H1 (cell line): ENCODE measurements around the gene BCO2. TPM values are rescaled to one million over a fixed set of nuclear protein-coding genes. Genes with fewer than 3 reads are reported as not detected.

Experiments used
- CTCF ChIA-PET: fragments of 300-600 bp; sonication (Branson Sonifier 250); formaldehyde crosslinking; loops from one replicate; lab custom pipeline; 2021; ENCODE audit not compliant: partially characterized antibody; lab: Charles Lee
- POLR2A ChIA-PET: fragments of 300-600 bp; sonication (Branson Sonifier 250); formaldehyde crosslinking; loops from one replicate; lab custom pipeline; 2021; ENCODE audit warnings: inconsistent platforms; ENCODE audit not compliant: partially characterized antibody; lab: Charles Lee
- DNase-seq, 2 experiments: peaks; one replicate each; pipeline versions ENCODE4 v3.0.0 to v3.0.0-alpha.2; 2010 to 2022; ENCODE audit warnings: low spot score in 2 of 2, low read depth in 1 of 2, mixed read lengths in 1 of 2
- FAIRE-seq: peaks from 2 replicates; lab custom pipeline; 2011; peaks lifted over from hg19 to GRCh38; lab: Jason Lieb, UNC
- H2AFZ ChIP-seq: 2 replicates; pipeline ENCODE4 v1.8.1; 2012; ENCODE audit warnings: low read length, inconsistent platforms
- H2AK5ac ChIP-seq: 2 replicates; pipeline ENCODE4 v1.6.1; 2013; ENCODE audit warnings: low read depth, low read length
- H2BK120ac ChIP-seq: replicated peaks from 2 replicates; pipeline ENCODE3; 2013; ENCODE audit warnings: low read depth, low read length, inconsistent platforms
- H2BK12ac ChIP-seq: 2 replicates; pipeline ENCODE4 v1.6.1; 2013; ENCODE audit warnings: low read depth, low read length
- H2BK15ac ChIP-seq: 2 replicates; pipeline ENCODE4 v1.6.1; 2013; ENCODE audit warnings: low read length
- H2BK20ac ChIP-seq: 2 replicates; pipeline ENCODE4 v1.6.1; 2013; ENCODE audit warnings: low read length
- H2BK5ac ChIP-seq: 2 replicates; pipeline ENCODE4 v1.6.1; 2013; ENCODE audit warnings: low read depth, low read length
- H3K14ac ChIP-seq: 2 replicates; pipeline ENCODE4 v1.6.1; 2013; ENCODE audit warnings: inconsistent platforms; ENCODE audit not compliant: insufficient read length
- H3K18ac ChIP-seq: 2 replicates; pipeline ENCODE4 v1.6.1; 2013; ENCODE audit warnings: low read length; ENCODE audit errors: extremely low read depth
- H3K23ac ChIP-seq: 2 replicates; pipeline ENCODE4 v1.6.1; 2013; ENCODE audit warnings: inconsistent platforms; ENCODE audit not compliant: insufficient read length
- H3K23me2 ChIP-seq: 2 replicates; pipeline ENCODE4 v1.6.1; 2013; ENCODE audit warnings: low read depth, low read length
- H3K27ac ChIP-seq: 2 replicates; pipeline ENCODE4 v1.6.1; 2011; ENCODE audit warnings: low read depth, low read length, inconsistent platforms
- H3K27me3 ChIP-seq, 4 experiments: replicated peaks in 1 of 4; 1 replicate in 1 of 4; 2 replicates in 3 of 4; pipeline versions ENCODE4 v1.6.1 to v1.8.1; 2011 to 2013; ENCODE audit warnings: low read length in 3 of 4, mild to moderate bottlenecking in 3 of 4, inconsistent platforms in 2 of 4, mixed read lengths in 2 of 4, moderate library complexity in 1 of 4; ENCODE audit not compliant: control insufficient read depth in 3 of 4, insufficient read depth in 3 of 4; ENCODE audit errors: extremely low read depth in 1 of 4
- H3K36me3 ChIP-seq, 4 experiments: 2 replicates each; pipeline versions ENCODE4 v1.6.1 to v1.8.1; 2011 to 2013; ENCODE audit warnings: mild to moderate bottlenecking in 4 of 4, low read length in 3 of 4, moderate library complexity in 2 of 4, control low read depth in 1 of 4, inconsistent platforms in 1 of 4; ENCODE audit not compliant: insufficient read depth in 4 of 4, control insufficient read depth in 2 of 4
- H3K4ac ChIP-seq: replicated peaks from 2 replicates; pipeline ENCODE3; 2013; ENCODE audit warnings: low read length, low read depth, mixed read lengths, inconsistent platforms; ENCODE audit not compliant: insufficient read length
- H3K4me1 ChIP-seq, 4 experiments: replicated peaks in 1 of 4; 1 replicate in 1 of 4; 2 replicates in 3 of 4; pipeline versions ENCODE4 v1.6.1 to v1.8.1; 2011 to 2013; ENCODE audit warnings: low read length in 3 of 4, inconsistent platforms in 2 of 4, mixed read lengths in 1 of 4; ENCODE audit not compliant: insufficient read depth in 4 of 4, control insufficient read depth in 3 of 4
- H3K4me2 ChIP-seq, 2 experiments: 2 replicates each; pipeline versions ENCODE4 v1.6.1 to v1.8.1; 2011 to 2013; ENCODE audit warnings: low read depth in 2 of 2, low read length in 2 of 2, control low read depth in 1 of 2, inconsistent platforms in 1 of 2, mild to moderate bottlenecking in 1 of 2; ENCODE audit not compliant: insufficient read depth in 1 of 2
- H3K4me3 ChIP-seq, 4 experiments: fragments of 200-600, 300-600 bp in 1 of 4; sonication (generic), shearing (Covaris generic), sonication (Bioruptor Twin) in 1 of 4; 2 replicates each; pipeline versions ENCODE4 v1.5.1 to v1.8.1; 2011 to 2016; ENCODE audit warnings: low read length in 4 of 4, low read depth in 3 of 4, control low read depth in 2 of 4, inconsistent platforms in 2 of 4, mild to moderate bottlenecking in 2 of 4, mixed read lengths in 1 of 4, moderate library complexity in 1 of 4; ENCODE audit not compliant: insufficient read depth in 2 of 4; ENCODE audit errors: extremely low read depth in 1 of 4
- H3K56ac ChIP-seq: replicated peaks from 2 replicates; pipeline ENCODE3; 2013; ENCODE audit warnings: low read depth, mild to moderate bottlenecking, mixed read lengths, low read length, inconsistent platforms; ENCODE audit not compliant: insufficient read length
- H3K79me1 ChIP-seq: 2 replicates; pipeline ENCODE4 v1.6.1; 2013; ENCODE audit warnings: low read depth, low read length, control low read depth
- H3K79me2 ChIP-seq, 2 experiments: 2 replicates each; pipeline versions ENCODE4 v1.6.1 to v1.8.1; 2012 to 2013; ENCODE audit warnings: low read length in 2 of 2, mild to moderate bottlenecking in 2 of 2, inconsistent platforms in 1 of 2; ENCODE audit not compliant: insufficient read depth in 2 of 2, control insufficient read depth in 1 of 2
- H3K9ac ChIP-seq, 4 experiments: replicated peaks in 1 of 4; 1 replicate in 1 of 4; 2 replicates in 3 of 4; pipeline versions ENCODE4 v1.6.1 to v1.8.1; 2011 to 2013; ENCODE audit warnings: low read depth in 3 of 4, low read length in 3 of 4, control low read depth in 2 of 4, mild to moderate bottlenecking in 2 of 4, moderate library complexity in 2 of 4, inconsistent platforms in 1 of 4; ENCODE audit errors: extremely low read depth in 1 of 4
- H3K9me3 ChIP-seq, 2 experiments: 2 replicates each; pipeline versions ENCODE4 v1.6.1 to v1.8.1; 2012 to 2013; ENCODE audit warnings: mild to moderate bottlenecking in 2 of 2, moderate library complexity in 2 of 2, control low read depth in 1 of 2, inconsistent platforms in 1 of 2, low read depth in 1 of 2, low read length in 1 of 2, mixed read lengths in 1 of 2; ENCODE audit not compliant: insufficient read depth in 2 of 2
- H4K20me1 ChIP-seq, 2 experiments: replicated peaks in 1 of 2; 2 replicates each; pipeline versions ENCODE3 to v1.8.1; 2011 to 2013; ENCODE audit warnings: inconsistent platforms in 2 of 2, low read length in 2 of 2, mild to moderate bottlenecking in 1 of 2; ENCODE audit not compliant: insufficient read depth in 2 of 2, control insufficient read depth in 1 of 2
- H4K5ac ChIP-seq: 2 replicates; pipeline ENCODE4 v1.6.1; 2013; ENCODE audit warnings: low read length, low read depth, mixed read lengths, inconsistent platforms; ENCODE audit not compliant: insufficient read length
- H4K8ac ChIP-seq: 2 replicates; pipeline ENCODE4 v1.8.0; 2013; ENCODE audit warnings: mild to moderate bottlenecking, moderate library complexity, low read length, inconsistent platforms; ENCODE audit not compliant: insufficient read depth; ENCODE audit errors: extremely low read depth
- H4K91ac ChIP-seq: replicated peaks from 2 replicates; pipeline ENCODE3; 2013; ENCODE audit warnings: low read length, mixed read lengths, inconsistent platforms; ENCODE audit not compliant: insufficient read length
- BCL11A ChIP-seq, 2 experiments: IDR thresholded peaks; one replicate each; pipeline ENCODE4 v1.6.1; 2011; ENCODE audit warnings: low read depth in 2 of 2, low read length in 2 of 2, mild to moderate bottlenecking in 2 of 2
- BRCA1 ChIP-seq: IDR thresholded peaks from 2 replicates; pipeline ENCODE4 v1.6.1; 2012; ENCODE audit warnings: low read depth, low read length, improper control_type of control experiment
- EP300 ChIP-seq, 2 experiments: IDR thresholded peaks; 1 replicate in 1 of 2; 2 replicates in 1 of 2; pipeline ENCODE4 v1.6.1; 2011 to 2012; ENCODE audit warnings: low read depth in 2 of 2, low read length in 2 of 2, mild to moderate bottlenecking in 2 of 2, borderline replicate concordance in 1 of 2, inconsistent platforms in 1 of 2, moderate library complexity in 1 of 2
- HDAC6 ChIP-seq: IDR thresholded peaks from one replicate; pipeline ENCODE4 v1.7.1; 2012; ENCODE audit warnings: low read depth, mild to moderate bottlenecking, inconsistent platforms, low read length, moderate library complexity
- JUN ChIP-seq: IDR thresholded peaks from 2 replicates; pipeline ENCODE4 v1.6.1; 2011; ENCODE audit warnings: low read depth, mild to moderate bottlenecking, improper control_type of control experiment, low read length
- KDM5A ChIP-seq: fragments of 200-600 bp; IDR thresholded peaks from 2 replicates; pipeline ENCODE4 v1.7.1; 2012; ENCODE audit warnings: mild to moderate bottlenecking, low read length, inconsistent platforms, mixed read lengths
- MAFK ChIP-seq: IDR thresholded peaks from 2 replicates; pipeline ENCODE4 v1.6.1; 2012; ENCODE audit warnings: low read depth, mild to moderate bottlenecking, improper control_type of control experiment, low read length
- NANOG ChIP-seq: IDR thresholded peaks from 2 replicates; pipeline ENCODE4 v1.6.1; 2011; ENCODE audit warnings: low read length, low read depth, mild to moderate bottlenecking, inconsistent platforms; ENCODE audit not compliant: insufficient read depth, poor library complexity, severe bottlenecking
- POU5F1 ChIP-seq: IDR thresholded peaks from 2 replicates; pipeline ENCODE4 v1.6.1; 2011; ENCODE audit warnings: low read depth, mild to moderate bottlenecking, low read length, moderate library complexity
- RBBP5 ChIP-seq: IDR thresholded peaks from 2 replicates; pipeline ENCODE4 v1.7.1; 2012; ENCODE audit warnings: low read depth, mild to moderate bottlenecking, inconsistent platforms, low read length, moderate library complexity, borderline replicate concordance
- SIRT6 ChIP-seq: IDR thresholded peaks from one replicate; pipeline ENCODE4 v1.7.1; 2012; ENCODE audit warnings: low read length, inconsistent platforms
- SIX5 ChIP-seq: IDR thresholded peaks from 2 replicates; pipeline ENCODE4 v1.6.1; 2011; ENCODE audit warnings: mild to moderate bottlenecking, low read depth, low read length
- SP1 ChIP-seq: IDR thresholded peaks from 2 replicates; pipeline ENCODE4 v1.6.1; 2011; ENCODE audit warnings: low read depth, low read length
- SP2 ChIP-seq: IDR thresholded peaks from 2 replicates; pipeline ENCODE4 v1.6.1; 2012; ENCODE audit warnings: mild to moderate bottlenecking, low read length, inconsistent platforms
- TBP ChIP-seq: IDR thresholded peaks from 2 replicates; pipeline ENCODE4 v1.6.1; 2011; ENCODE audit warnings: low read depth, low read length, improper control_type of control experiment
- TCF12 ChIP-seq: IDR thresholded peaks from 2 replicates; pipeline ENCODE4 v1.6.1; 2011; ENCODE audit warnings: low read depth, mild to moderate bottlenecking, low read length
- WGBS, 2 experiments: shearing (Covaris generic) in 1 of 2; methylation state at CpG; one replicate each; pipeline versions ENCODE4 v1.1.6 to v1.1.7; 2013 to 2015; ENCODE audit warnings: low lambda C conversion rate in 2 of 2, mixed read lengths in 2 of 2, inconsistent platforms in 1 of 2, low coverage in 1 of 2, missing lambda C conversion rate in 1 of 2; ENCODE audit not compliant: insufficient replicate concordance in 2 of 2, insufficient coverage in 1 of 2, insufficient read length in 1 of 2; ENCODE audit errors: extremely low coverage in 1 of 2, missing lambda C conversion rate in 1 of 2; 5-methylcytosine and 5-hydroxymethylcytosine counted together
- polyA plus RNA-seq, 7 experiments: library from polyadenylated mRNA; depleted of rRNA in 3 of 7; stranded (reverse) in 5 of 7; unstranded in 2 of 7; fragments of >200 nt in 5 of 7; fragments of 200-250 nt in 2 of 7; gene quantifications; 1 replicate in 5 of 7; 2 replicates in 1 of 7; 4 replicates in 1 of 7; pipeline versions ENCODE4 v1.2.1 to v1.2.3, GENCODE V29; 2011 to 2013; ENCODE audit warnings: missing spikeins in 2 of 7, mixed read lengths in 2 of 7
- total RNA-seq: library from RNA; stranded (reverse); fragmentation: NEBNext Ultra II Directional; extraction: Animal tissue kit (Norgen Biotek cat#: 25700); gene quantifications from 2 replicates; pipeline ENCODE4 v1.2.1, GENCODE V29; 2021

Gene BCO2
- total and polyA plus RNA-seq, 2 of the 8 experiments (the other 6 are each of a cell fraction or from before 2014, with no cell fraction given) = 0.42 to 0.82 TPM

- Histone ChIP-seq H3K79me1 (no peaks in the 10 kb centered on the region; the same call in 1 of the 2 replicates), H3K4ac (no peak overlapping the region), H2BK12ac (no peak overlapping the region), H4K5ac (no peak overlapping the region), H3K79me2 (peaks cover 0 to 18% of the 10 kb centered on the region in 2 experiments; a peak in 2 of 4 replicates), H3K14ac (no peak overlapping the region), H3K18ac (no peak overlapping the region), H3K23ac (no peak overlapping the region), H2BK120ac (no peak overlapping the region), H3K27ac (no peak overlapping the region), H2AFZ (no peak overlapping the region), H2BK15ac (no peak overlapping the region), H4K91ac (no peak overlapping the region), H3K9me3 (no peaks in the 10 kb centered on the region), H3K36me3 (peaks cover 0 to 45% (median 19%) of the 10 kb centered on the region in 4 experiments; a peak in 7 of 8 replicates), H3K56ac (no peak overlapping the region), H3K4me2 (no peak overlapping the region), H3K4me3 (no peak overlapping the region), H4K20me1 (no peaks in the 10 kb centered on the region), H4K8ac (no peak overlapping the region), H3K27me3 (no peaks in the 10 kb centered on the region), H2AK5ac (no peak overlapping the region), H2BK20ac (no peak overlapping the region), H2BK5ac (no peak overlapping the region), H3K9ac (no peak overlapping the region), H3K4me1 (no peaks in the 10 kb centered on the region), H3K23me2 (peaks cover 2% of the 10 kb centered on the region; the same call in 1 of the 2 replicates)
- FAIRE-seq (no peak), DNase-seq (no peak)
- WGBS, 2 experiments = 87% methylated on average over 2 of the region's 2 CpGs; no CpG with 5 or more reads in 1 of the 2 experiments
- CTCF ChIA-PET = interaction anchor here (1.3 to 2.7 kb wide), 2 partner anchors 9 to 13 kb away, joined by 5 to 13 read pairs; no protein-coding TSS in a partner anchor
- POLR2A ChIA-PET = no interaction called here
- no peak for TF ChIP-seq NANOG
- TF ChIP-seq MAFK = no peak
- TF ChIP-seq HDAC6 = no peak
- no peak for TF ChIP-seq BCL11A (IDR thresholded peaks at IDR 0.05; ENCODE audit: low read depth in 2 of 2, low read length in 2 of 2)
- TF ChIP-seq BRCA1 = no peak
- no peak for TF ChIP-seq SIRT6
- no peak for TF ChIP-seq TCF12
- no peak for TF ChIP-seq RBBP5
- no peak for TF ChIP-seq JUN
- TF ChIP-seq EP300 (IDR thresholded peaks at IDR 0.05; ENCODE audit: borderline replicate concordance in 1 of 2, low read depth in 2 of 2, low read length in 2 of 2) = no peak
- no peak for TF ChIP-seq KDM5A
- TF ChIP-seq SP2 = no peak
- TF ChIP-seq SIX5 = no peak
- no peak for TF ChIP-seq POU5F1
- TF ChIP-seq TBP = no peak
- no peak for TF ChIP-seq SP1
These were observed 56.6 kb downstream of the BCO2 start for GRCh38 chr11:112231952-112232351.
